ENCODE measurements around the gene TUBGCP2. TPM values are rescaled to one million over a fixed set of nuclear protein-coding genes. Genes with fewer than 3 reads are reported as not detected.

Gene TUBGCP2
- total RNA-seq, 1 experiment from 2014 or later: 93.7 TPM

GRCh38 chr10:133312769-133313145, 4.1 kb upstream of the TUBGCP2 start:
- DNase-seq (ENCODE audit: low read depth, low spot score): no peak
- H3K27me3 ChIP-seq (ENCODE audit: control insufficient read depth, insufficient read depth, low read length): no peaks in the 10 kb centered on the region
- H3K4me3 ChIP-seq (ENCODE audit: low read depth in 2 of 2, low read length in 2 of 2): no peak overlapping the region
- H3K36me3 ChIP-seq (ENCODE audit: control insufficient read depth, insufficient read depth, low read length): peaks cover 4% of the 10 kb centered on the region; the same call in 1 of the 2 replicates
- in situ Hi-C loops (cut with HindIII; ENCODE audit: low pct_unique_long_range_greater_than_20kb, low sequenced_read_pairs): no loop called here
- ATAC-seq: no peak
- no peak overlapping the region for H3K27ac ChIP-seq (ENCODE audit: low read length)
- BruUV-seq (replicated peaks): no TSS peak
- POLR2A ChIA-PET: no interaction called here
- no peaks in the 10 kb centered on the region for H3K9me3 ChIP-seq (ENCODE audit: control insufficient read depth, insufficient read depth, low read depth, low read length)
- TF ChIP-seq CTCF (IDR thresholded peaks at IDR 0.05) (no peak), POLR2AphosphoS5 (IDR thresholded peaks at IDR 0.05; ENCODE audit: low read depth, low read length) (no peak), TCF7L2 (IDR thresholded peaks at IDR 0.05; ENCODE audit: low read depth, low read length) (no peak), SIN3A (IDR thresholded peaks at IDR 0.05; ENCODE audit: borderline replicate concordance, insufficient read depth, low read depth, low read length) (no peak), REST (IDR thresholded peaks at IDR 0.05; ENCODE audit: insufficient read depth in 1 of 2, low read depth in 2 of 2, low read length in 1 of 2) (no peak)
- intact Hi-C loops (cut with micrococcal nuclease; ENCODE audit: unreplicated experiment): no loop called here
- CTCF ChIA-PET: no interaction called here
- peaks cover 4% of the 10 kb centered on the region; the same call in 1 of the 2 replicates for H3K4me1 ChIP-seq (ENCODE audit: control insufficient read depth, insufficient read depth, low read length)

DNA sequence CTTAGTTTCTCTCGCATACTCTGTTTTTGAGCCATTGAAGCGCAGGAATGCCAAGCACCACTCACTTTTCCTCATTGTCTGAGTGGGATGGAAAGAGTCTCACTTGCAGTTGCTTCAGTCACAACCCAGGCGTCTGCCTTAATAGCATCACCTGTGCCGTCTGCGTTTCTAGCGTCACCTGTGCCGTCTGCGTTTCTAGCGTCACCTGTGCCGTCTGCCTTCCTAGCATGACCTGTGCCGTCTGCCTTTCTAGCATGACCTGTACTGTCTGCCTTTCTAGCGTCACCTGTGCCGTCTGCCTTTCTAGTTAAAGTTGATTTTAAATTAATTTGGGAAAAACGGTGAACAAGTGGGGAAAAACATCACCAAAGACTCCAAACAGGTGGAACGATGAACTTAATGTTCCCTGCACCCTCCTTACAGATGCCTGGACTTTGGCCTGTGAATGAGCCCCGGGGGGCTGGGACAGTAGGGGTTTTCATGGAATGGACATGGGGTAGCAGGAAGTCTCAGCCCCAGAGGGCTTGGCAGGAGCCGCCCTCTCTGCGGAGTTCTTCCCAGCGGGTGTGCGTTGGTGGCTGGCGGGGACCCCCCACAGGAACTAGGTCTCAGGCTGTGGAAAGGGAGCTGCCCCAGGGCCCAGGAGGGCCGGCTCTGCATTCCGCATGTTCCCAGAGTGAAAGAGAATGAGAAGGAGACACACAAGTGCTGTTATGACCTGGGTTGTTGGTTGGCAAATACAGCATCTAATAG, 3.5 kb upstream of the TUBGCP2 start:
- POLR2A ChIA-PET: no interaction called here
- intact Hi-C loops (cut with micrococcal nuclease; ENCODE audit: unreplicated experiment) (no loop called here), in situ Hi-C loops (cut with HindIII; ENCODE audit: low pct_unique_long_range_greater_than_20kb, low sequenced_read_pairs) (no loop called here)
- ATAC-seq (no peak), DNase-seq (ENCODE audit: low read depth, low spot score) (no peak)
- H3K36me3 ChIP-seq (ENCODE audit: control insufficient read depth, insufficient read depth, low read length): peaks cover 4% of the 10 kb centered on the region; the same call in 1 of the 2 replicates
- no peaks in the 10 kb centered on the region for H3K9me3 ChIP-seq (ENCODE audit: control insufficient read depth, insufficient read depth, low read depth, low read length)
- H3K4me3 ChIP-seq (ENCODE audit: low read depth in 2 of 2, low read length in 2 of 2): no peak overlapping the region
- CTCF ChIA-PET: interaction anchor here (0.7 kb wide), 1 partner anchor 472 kb away, joined by 3 read pairs; no protein-coding TSS in a partner anchor
- TSS peak; percentile 75 for BruUV-seq (replicated peaks)
- TF ChIP-seq REST (IDR thresholded peaks at IDR 0.05; ENCODE audit: insufficient read depth in 1 of 2, low read depth in 2 of 2, low read length in 1 of 2) (no peak), TCF7L2 (IDR thresholded peaks at IDR 0.05; ENCODE audit: low read depth, low read length) (no peak), CTCF (IDR thresholded peaks at IDR 0.05) (no peak), SIN3A (IDR thresholded peaks at IDR 0.05; ENCODE audit: borderline replicate concordance, insufficient read depth, low read depth, low read length) (no peak), POLR2AphosphoS5 (IDR thresholded peaks at IDR 0.05; ENCODE audit: low read depth, low read length) (no peak)
- no peak overlapping the region for H3K27ac ChIP-seq (ENCODE audit: low read length)
- H3K4me1 ChIP-seq (ENCODE audit: control insufficient read depth, insufficient read depth, low read length): peaks cover 9% of the 10 kb centered on the region; the same call in 1 of the 2 replicates
- no peaks in the 10 kb centered on the region for H3K27me3 ChIP-seq (ENCODE audit: control insufficient read depth, insufficient read depth, low read length)
